HuH-7 (cell line): Measurements from ENCODE around the gene USP44.
"Not testable (repeated sequence)": the region's sequence is repeated elsewhere in the genome, so short reads cannot be mapped to it uniquely, and the experiment has no call there.

ENCODE experiments used
- DNase-seq: peaks from one replicate; pipeline ENCODE4 v3.0.0; 2011; ENCODE audit warnings: low spot score

Gene USP44

GRCh38 chr12:95551305-95551704 lies at the start of gene USP44:
Gene USP44, minus strand, starts transcription at chr12:95551476. Its CDS starts 17,220 bp downstream, at chr12:95534256.
- no peak for DNase-seq

DNA sequence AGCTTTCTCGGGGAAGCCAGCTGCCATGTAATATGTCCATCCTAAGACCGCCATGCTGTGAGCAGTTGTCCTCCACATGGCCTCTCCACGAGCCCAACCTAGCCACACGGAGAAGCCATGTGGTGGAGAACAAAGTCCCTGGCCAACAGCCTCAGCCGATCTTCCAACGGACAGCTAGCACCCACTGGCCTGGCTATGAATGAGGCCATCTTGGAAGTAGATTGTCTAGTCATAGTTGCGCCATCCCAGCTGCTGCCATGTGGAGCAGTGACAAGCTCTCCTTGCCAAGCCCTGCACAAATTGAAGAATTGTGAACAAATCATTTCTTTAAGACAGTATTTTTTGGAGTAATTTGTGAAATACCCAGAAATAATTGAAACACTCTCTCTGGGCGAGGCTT lies 49.3 kb upstream of the USP44 start:
- DNase-seq: no peak

GRCh38 chr12:95599880-95600279 lies 48.6 kb upstream of the USP44 start:
- DNase-seq: no peak

- no peak for DNase-seq
Observed at GRCh38 chr12:95594136-95594535, 42.9 kb upstream of the USP44 start.

GRCh38 chr12:95593266-95593871 lies 42.1 kb upstream of the USP44 start:
- no peak for DNase-seq

DNA sequence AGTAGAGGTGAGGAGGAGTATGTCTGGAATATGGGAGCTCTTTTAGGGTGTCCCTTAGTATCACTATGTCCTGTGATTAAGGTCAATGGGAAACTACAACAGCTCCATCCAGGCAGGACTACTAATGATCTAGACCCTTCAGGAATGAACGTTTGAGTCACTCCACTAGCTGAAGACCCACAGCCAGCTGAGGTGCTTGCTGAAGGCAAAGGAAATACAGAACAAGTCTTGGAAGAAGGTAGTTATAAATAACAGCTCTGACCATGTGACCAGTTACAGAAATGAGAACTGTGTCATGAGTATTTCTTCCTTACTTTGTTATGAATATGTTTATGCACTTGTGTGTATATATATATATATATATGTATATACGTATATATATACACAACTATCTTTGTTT lies 40.5 kb upstream of the USP44 start:
- DNase-seq: no peak

- DNase-seq: no peak
Observed at GRCh38 chr12:95590775-95591174, 39.5 kb upstream of the USP44 start.

GRCh38 chr12:95583933-95584332 lies 32.7 kb upstream of the USP44 start:
- no peak for DNase-seq

DNA sequence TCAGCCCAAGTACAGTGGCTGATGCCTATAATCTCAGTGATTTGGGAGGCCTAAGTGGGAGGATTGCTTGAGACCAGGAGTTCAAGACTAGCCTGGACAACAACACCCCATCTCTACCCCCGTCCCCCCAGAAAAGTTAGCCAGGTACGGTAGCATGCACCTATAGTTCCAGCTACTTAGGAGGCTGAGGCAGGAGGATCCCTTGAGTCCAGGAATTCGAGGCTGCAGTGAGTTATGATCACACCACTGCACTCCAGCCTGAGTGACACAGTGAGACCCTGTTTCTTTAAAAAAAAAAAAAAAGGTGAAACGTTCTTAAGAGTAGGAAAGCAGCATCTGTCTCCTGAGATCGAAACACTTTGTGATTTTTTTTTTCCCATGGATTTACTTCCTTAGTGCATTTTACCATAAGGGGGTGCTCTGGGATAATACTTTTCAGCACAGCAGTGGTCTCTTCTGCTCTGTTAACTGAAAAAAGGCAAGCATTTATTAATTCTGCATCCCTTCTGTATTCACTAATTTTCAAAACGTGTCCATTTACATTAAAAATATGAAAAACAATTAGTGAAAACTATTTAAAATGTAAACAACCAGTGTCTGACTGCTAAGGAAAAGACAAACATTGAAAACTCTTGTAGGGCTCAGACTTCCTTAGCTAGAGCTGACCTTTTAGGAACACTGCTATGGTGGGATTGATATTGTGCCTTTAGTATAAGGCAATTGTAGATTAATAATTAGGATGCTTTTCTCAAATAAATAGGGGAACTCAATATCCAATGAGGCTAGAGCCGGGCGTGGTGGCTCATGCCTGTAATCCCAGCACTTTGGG lies 31.2 kb upstream of the USP44 start:
- peak; percentile 24 for DNase-seq

DNA sequence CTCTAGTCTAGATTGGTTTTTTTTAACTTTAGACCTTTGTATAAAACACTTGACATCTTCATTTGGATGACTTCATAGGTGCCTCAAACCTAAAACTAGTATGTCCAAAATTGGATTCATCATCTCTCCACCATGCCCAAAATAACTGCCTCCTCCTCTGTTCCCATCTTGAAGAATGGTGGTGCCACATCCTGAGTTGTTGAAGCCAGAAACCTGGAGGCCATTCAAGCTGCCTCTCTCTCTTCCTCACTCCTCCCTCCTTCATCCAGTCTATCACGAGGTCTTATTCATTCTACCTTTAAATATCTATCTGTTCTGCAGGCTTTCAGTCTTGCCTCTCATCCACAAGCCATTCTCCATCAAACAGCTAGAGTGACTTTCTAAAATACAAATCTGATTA lies 26.5 kb upstream of the USP44 start:
- DNase-seq: no peak

GRCh38 chr12:95574799-95575452 lies 23.6 kb upstream of the USP44 start:
- peak; percentile 64 for DNase-seq

- DNase-seq: no peak
Observed at GRCh38 chr12:95573951-95574576, 22.8 kb upstream of the USP44 start.

GRCh38 chr12:95571369-95571768 lies 20.1 kb upstream of the USP44 start:
- no peak for DNase-seq

- DNase-seq: not testable (repeated sequence)
Observed at GRCh38 chr12:95568045-95568444, 16.8 kb upstream of the USP44 start.

DNA sequence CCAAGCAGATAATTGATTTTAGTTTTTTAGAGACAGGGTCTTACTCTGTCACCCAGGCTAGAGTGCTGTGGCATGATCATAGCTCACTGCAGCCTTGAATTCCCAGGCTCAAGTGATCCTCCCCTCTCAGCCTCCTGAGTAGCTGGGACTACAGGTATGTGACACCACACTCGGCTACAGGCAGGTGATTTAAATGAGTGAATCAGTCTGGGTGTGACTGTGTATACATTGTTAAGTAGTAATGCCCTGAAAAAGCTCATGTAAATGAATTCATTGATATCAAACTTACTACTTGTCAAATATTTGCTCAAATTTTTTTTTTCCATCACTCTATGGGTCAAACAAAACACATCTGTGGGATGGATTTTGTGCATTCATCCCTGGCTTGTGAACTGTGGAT lies 6.3 kb upstream of the USP44 start:
- no peak for DNase-seq

- DNase-seq: peak; percentile 46
Observed at GRCh38 chr12:95554532-95555071, 3.3 kb upstream of the USP44 start.

GRCh38 chr12:95553197-95553943 lies 2.1 kb upstream of the USP44 start:
- no peak for DNase-seq

DNA sequence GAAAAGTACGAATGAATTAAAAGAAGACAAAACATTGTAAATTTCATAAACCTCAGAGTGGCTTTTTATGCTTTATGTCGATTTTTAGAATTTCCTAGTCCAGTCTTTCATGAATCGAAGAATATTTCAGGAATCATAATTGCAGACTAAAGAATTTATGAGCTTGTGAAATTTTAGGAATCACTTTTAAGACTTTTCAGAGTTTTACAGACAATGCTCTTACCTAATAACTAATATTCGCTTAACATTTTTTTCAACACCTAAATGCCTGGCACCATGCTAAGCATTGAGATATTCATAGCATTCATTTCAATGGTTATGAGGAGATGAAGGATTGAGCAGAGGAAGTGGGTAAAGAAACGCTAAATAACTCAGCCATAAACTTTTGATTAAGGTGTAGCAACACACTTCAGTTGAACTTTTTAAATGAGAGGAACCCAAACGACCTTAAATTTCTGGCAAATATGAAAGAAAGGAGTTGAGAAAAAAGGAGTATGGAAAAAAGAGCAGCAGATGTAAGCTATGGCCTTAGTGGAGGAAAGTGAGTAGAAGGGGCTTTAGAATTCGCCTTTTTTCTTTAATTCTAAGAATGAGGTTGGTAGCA lies 739 bp upstream of the USP44 start:
- no peak for DNase-seq

DNA sequence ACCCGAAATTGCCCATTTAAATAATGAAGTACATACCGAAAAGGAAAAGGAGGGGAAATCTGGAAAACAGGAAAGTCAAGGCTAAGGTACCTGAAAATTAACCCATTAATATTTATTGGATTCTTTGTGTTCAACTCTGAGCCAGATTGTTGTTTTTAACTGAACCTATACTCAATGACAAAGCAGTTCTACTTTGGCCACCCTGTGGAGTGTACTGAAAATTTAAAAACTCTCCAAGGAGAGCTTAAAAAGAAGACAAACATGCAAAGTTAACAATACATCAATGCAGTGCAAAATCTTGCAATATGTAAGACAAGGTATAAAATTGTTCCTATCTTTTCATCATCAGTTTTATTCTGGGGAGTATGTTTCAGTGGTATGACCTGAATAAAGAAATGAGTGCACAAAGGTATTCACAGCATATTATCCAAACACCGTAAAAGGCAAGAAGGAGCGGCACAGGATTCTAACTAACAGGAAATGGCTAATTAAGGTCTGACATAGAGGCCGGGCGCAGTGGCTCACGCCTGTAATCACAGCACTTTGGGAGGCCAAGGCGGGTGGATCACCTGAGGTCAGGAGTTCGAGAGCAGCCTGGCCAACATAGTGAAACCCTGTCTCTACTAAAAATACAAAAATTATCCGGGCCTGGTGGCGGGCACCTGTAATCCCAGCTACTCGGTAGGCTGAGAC lies 1.7 kb downstream of the USP44 start:
- no peak for DNase-seq

DNA sequence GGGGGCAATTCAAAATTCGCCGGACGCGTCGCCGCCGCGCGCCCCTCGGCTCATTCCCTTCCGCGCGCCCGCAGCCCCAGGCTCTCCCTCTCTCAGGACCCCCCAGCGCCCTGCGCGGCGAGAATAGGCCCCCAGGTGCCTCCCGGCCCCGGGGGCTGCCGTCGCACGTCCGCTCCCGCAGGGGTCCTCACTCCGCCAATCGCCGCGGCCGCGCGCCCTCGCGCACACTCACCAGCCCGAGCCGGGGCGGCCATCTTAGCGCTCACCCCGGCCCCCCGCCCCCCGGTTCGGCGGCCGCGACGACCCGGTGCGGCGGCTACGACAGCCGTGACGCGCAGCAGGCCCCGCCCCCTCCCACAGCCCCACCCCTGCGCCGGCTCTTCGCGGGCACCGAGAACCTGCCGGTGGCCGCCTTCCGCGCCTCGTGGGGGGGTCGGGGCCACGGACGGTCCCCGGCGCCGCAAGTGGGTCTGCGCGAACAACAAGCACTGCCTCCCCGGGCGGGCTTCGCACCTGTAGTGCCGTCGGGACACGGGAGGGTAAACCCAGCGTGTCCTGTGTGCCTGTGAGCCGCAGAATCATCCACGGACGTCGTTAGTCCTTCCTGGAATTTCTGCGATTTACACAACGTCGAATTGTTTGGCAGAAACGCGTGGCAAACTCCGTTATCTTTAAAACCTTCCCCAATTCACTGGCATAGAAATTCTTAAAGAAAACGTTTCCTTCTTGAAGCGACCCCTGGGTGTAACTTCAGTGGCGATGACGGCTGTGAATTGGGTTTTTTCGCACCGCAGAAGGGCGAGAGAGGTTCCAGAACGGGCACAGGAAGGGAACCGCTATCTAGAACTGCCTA lies 2.5 kb downstream of the USP44 start:
- DNase-seq: no peak
